KOPT-K1 (cell line): ENCODE data around the gene LIPK.

Source experiments
- H3K27ac ChIP-seq: fragments of 200-600 bp; sonication (generic); 2 replicates; pipeline ENCODE4 v1.5.1; 2016; ENCODE audit warnings: antibody characterized with exemption, mild to moderate bottlenecking, low read depth, low read length; ENCODE audit not compliant: poor library complexity, severe bottlenecking
- H3K36me3 ChIP-seq: fragments of 200-600 bp; sonication (generic); 2 replicates; pipeline ENCODE4 v1.5.1; 2017; ENCODE audit warnings: antibody characterized with exemption, mild to moderate bottlenecking, low read length, moderate library complexity; ENCODE audit not compliant: insufficient read depth
- H3K9me3 ChIP-seq: fragments of 200-600 bp; sonication (generic); 2 replicates; pipeline ENCODE4 v1.5.1; 2017; ENCODE audit warnings: antibody characterized with exemption, low read length, mild to moderate bottlenecking; ENCODE audit not compliant: insufficient read depth, poor library complexity, severe bottlenecking

The LIPK gene

DNA sequence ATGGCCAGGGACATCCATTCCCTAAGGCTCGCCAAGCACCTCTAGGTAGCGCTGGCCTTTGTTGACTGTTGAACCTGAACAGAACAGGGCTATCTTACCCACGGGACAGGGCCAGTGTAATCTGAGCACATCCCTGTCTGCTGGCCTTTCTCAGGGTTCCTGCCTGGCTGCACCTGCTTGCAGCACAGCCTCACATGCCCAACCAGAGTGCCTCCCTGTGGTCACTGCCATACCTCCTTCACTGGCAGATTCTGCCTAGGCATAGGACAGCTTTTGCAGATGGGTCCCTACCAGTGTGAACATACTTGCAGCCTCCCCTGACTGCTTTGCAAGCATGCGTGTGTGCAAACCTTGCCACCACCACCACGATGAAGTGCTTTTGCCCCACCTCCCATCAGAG is 38.0 kb downstream of the LIPK start:
- no peak overlapping the region for H3K27ac ChIP-seq
- peaks cover 8% of the 10 kb centered on the region for H3K9me3 ChIP-seq
- H3K36me3 ChIP-seq, result no peaks in the 10 kb centered on the region

DNA sequence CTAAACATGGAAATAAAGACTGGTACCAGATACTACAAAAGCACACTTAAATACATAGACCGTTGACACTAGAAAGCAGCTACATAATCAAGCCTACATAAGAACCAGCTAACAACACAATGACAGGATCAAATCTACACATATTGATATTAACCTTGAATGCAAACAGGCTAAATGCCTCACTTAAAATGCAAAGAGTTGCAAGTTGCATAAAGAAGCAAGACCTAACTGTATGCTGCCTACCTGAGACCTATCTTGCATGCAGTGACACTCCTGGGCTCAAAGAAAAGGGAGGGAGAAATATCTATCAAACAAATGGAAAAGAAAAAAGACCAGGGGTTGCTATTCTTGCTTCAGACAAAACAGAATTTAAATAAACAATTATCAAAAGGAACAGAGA is 39.6 kb downstream of the LIPK start:
- no peak overlapping the region for H3K27ac ChIP-seq
- H3K9me3 ChIP-seq, result peaks cover 12% of the 10 kb centered on the region
- H3K36me3 ChIP-seq, result no peaks in the 10 kb centered on the region

DNA sequence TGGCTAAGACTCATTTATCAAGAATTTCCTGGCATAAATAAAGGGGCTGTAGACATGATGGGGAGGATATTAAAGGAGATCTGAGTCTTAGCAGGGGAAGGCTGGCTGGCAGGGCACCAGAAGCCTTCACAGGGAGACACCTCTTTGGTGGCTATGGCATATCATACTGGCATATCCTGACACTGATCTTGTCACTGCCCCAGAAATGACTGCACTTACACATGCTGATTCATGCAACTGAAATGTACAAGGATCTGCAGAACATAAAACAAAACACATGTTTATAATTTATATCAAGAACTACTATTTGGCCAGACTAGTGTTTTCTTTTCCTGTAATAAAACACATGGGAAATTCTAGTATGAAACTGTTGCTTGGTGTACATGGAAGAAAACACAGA is 48.2 kb downstream of the LIPK start:
- H3K36me3 ChIP-seq, result no peaks in the 10 kb centered on the region
- H3K27ac ChIP-seq, result no peak overlapping the region
- H3K9me3 ChIP-seq, result peaks cover 2% of the 10 kb centered on the region

DNA sequence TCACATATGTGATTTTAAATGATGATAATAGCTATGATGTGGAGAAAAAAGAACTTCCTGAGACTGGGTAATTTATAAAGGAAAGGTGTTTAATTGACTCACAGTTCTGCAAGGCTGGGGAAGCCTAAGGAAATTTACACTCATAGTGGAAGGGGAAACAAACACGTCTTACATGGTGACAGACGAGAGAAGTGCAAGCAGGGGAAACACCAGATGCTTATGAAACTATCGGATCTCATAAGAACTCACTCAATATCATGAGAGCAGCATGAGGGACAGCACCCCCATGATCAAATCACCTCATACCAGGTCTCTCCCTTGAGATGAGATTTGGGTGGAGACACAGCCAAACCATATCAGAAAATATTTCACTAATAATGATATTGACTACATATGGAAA is 49.7 kb downstream of the LIPK start:
- no peak overlapping the region for H3K27ac ChIP-seq
- H3K9me3 ChIP-seq, result no peaks in the 10 kb centered on the region
- H3K36me3 ChIP-seq, result no peaks in the 10 kb centered on the region

GRCh38 chr10:88756660-88757059 is 50.6 kb downstream of the LIPK start:
- H3K9me3 ChIP-seq, result no peaks in the 10 kb centered on the region
- H3K27ac ChIP-seq, result no peak overlapping the region
- no peaks in the 10 kb centered on the region for H3K36me3 ChIP-seq

DNA sequence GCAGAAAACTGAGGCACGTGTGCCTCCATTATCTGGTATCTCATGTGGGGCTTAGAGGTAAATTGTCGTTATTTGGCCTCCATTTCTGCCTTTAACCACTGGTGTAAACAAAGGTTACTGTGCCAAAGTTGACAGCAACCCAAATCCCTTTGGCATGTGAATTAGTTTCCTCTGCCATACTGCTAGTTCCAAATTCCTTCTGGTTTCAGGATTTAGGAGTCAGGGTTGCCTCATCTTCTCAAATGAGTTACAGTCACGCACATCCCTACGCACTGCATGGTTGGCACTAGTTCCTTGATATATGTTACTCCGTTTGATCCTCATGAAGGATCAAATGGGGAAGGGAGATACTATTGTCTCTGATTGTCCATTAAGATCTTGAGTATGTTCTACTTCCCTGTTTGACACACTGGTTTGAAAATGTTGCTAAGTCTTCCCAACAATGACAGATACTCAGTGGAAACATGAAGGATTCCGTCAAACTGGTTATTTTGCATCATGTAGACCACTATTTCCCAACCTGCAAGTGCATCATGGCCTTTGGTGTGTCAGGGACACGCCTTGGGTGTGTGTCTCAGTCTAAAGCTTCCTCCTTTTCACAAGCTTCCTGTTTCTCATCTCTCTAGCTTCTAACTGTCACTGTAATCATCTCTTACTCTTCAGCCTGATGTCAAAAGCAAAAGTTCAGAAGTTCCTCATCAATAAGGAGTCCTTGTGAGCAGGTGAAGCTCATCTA is 53.5 kb downstream of the LIPK start, which contains the start of gene LIPN:
LIPN (plus strand) TSS at position 655 of the 736 bp plus-strand sequence. CDS start 1,386 bp downstream, outside the sequence.
- no peaks in the 10 kb centered on the region for H3K9me3 ChIP-seq
- H3K36me3 ChIP-seq, result no peaks in the 10 kb centered on the region
- no peak within 1 kb of the TSS for H3K27ac ChIP-seq

DNA sequence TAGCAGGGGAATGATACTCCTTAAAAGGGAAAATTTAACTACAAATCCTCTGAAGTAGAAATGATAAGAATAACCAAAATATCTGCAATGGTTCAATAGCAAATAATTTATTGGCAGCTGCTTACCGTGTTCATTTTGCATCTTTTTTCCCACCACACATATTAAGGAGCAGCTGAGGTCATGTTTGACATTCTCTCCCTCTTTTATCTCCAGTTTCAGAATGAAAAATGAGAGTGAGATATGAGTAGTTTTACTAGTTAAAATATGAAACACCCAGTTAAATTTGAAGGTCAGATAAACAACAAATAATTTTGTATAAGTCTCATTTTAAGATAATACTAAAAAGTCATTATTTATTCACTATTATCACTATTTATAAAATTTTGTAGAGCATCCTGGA is 56.9 kb downstream of the LIPK start:
- no peak overlapping the region for H3K27ac ChIP-seq
- no peaks in the 10 kb centered on the region for H3K36me3 ChIP-seq
- H3K9me3 ChIP-seq, result no peaks in the 10 kb centered on the region

DNA sequence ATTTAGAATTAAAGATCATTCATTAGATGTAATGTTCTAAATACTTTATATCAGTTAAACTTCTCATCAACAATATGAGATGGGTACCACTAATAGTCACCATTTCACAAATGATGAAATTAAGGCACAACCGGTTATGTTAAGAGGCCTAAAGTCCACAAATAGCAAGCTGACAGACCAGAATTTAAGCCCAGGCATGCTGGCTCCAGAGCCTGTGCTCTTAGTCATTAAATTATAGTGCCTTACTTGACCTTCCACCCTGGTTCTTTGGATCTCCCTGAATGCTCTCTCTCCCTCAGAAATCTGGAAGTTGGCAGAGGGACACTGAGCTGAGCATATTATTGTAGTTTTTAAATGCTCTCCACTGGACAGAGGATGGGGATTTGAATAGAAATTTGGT is 57.4 kb downstream of the LIPK start:
- Histone ChIP-seq H3K36me3 (no peaks in the 10 kb centered on the region), H3K27ac (no peak overlapping the region), H3K9me3 (no peaks in the 10 kb centered on the region)

DNA sequence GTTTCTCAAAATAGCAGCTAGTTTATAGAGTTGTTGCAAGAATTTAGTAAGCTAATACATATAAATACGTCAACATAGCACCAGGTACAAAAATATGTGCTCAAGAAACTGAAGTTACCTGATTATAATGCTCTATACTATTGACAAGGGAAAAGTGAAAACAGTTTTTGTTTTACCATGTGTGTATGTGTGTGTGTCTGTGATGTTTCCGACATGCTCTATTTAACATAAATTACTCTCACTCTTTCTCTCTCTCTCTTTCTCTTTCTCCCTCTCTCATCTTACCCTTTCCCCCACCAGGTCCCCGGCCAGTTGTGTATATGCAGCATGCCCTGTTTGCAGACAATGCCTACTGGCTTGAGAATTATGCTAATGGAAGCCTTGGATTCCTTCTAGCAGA is 58.1 kb downstream of the LIPK start:
- Histone ChIP-seq H3K27ac (no peak overlapping the region), H3K36me3 (no peaks in the 10 kb centered on the region), H3K9me3 (no peaks in the 10 kb centered on the region)

DNA sequence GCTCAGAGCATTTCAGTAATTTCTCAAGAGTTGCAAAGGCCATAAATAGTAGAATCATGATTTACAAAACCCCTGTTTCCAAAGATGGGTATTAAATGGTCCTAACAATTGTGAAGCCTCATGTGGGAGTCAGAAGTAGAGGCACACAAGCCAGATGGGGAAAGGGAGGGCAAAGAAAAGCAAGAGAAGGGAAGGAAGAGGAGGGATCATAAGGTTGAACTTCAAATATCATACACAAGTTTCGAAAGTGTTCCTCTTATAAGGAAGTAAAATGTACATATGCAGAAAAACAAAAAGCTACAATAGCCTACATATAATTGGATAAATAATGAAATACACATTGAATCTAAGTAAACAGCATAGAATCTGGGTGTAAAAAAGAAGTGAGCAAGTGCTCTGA is 59.8 kb downstream of the LIPK start:
- H3K27ac ChIP-seq, result no peak overlapping the region
- no peaks in the 10 kb centered on the region for H3K9me3 ChIP-seq
- H3K36me3 ChIP-seq, result no peaks in the 10 kb centered on the region

- H3K27ac ChIP-seq, result no peak overlapping the region
- H3K36me3 ChIP-seq, result no peaks in the 10 kb centered on the region
- peaks cover 11% of the 10 kb centered on the region for H3K9me3 ChIP-seq
Observed at GRCh38 chr10:88769384-88769783, 63.3 kb downstream of the LIPK start.

DNA sequence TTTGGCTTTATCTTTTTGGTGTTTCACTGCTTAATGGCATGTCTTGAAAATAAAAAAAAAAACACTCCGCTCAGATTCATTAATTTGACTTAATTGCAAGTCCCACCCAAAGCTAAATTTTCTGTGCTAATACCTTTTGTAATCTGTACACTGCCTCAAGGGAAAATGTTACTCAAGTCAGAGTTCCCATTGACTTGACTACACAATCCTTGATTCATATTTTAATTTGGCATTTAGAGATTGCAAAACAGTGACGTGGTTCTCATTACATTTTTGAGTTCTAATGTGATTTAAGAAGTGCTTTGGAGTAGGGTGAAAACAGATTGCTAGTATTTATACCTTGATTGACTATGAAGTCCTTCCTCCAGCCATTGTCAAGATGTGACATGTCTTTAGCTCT is 75.2 kb downstream of the LIPK start:
- H3K9me3 ChIP-seq, result no peaks in the 10 kb centered on the region

GRCh38 chr10:88782222-88782621 is 76.2 kb downstream of the LIPK start:
- Histone ChIP-seq H3K27ac (no peak overlapping the region), H3K9me3 (no peaks in the 10 kb centered on the region), H3K36me3 (no peaks in the 10 kb centered on the region)

More for the DNA sequence above, 75.2 kb downstream of the LIPK start:
- Histone ChIP-seq H3K27ac (no peak overlapping the region), H3K36me3 (no peaks in the 10 kb centered on the region)

DNA sequence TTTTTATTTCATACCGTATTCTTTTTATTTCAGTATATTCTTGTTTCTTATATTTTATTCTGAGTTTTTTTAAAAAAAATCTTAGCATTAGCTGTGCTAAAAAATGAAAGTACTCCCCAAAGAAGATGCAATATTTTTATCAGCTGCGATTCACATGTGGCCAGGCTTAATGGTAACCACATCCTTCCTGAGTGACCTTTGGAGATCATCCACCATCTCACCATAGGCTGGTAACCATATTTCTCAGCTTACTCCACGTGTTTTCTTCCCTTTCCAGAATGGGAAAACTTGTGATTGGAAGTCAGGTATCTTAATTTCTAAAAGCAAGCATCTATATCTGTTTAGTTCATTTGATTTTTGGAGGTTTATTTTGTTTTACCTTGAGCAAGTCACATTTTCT is 77.7 kb downstream of the LIPK start:
- Histone ChIP-seq H3K27ac (no peak overlapping the region), H3K9me3 (no peaks in the 10 kb centered on the region), H3K36me3 (no peaks in the 10 kb centered on the region)

GRCh38 chr10:88786032-88786770 is 80.2 kb downstream of the LIPK start:
- Histone ChIP-seq H3K9me3 (no peaks in the 10 kb centered on the region), H3K36me3 (no peaks in the 10 kb centered on the region), H3K27ac (no peak overlapping the region)

GRCh38 chr10:88787463-88787862 is 81.4 kb downstream of the LIPK start:
- Histone ChIP-seq H3K36me3 (no peaks in the 10 kb centered on the region), H3K9me3 (no peaks in the 10 kb centered on the region), H3K27ac (no peak overlapping the region)
